ENCODE results near the gene PLEKHM3.

- TF ChIP-seq EZH2 (IDR thresholded peaks at IDR 0.05) (no peak), CTCF (IDR thresholded peaks at IDR 0.05) (no peak), EZH2phosphoT487 (IDR thresholded peaks at IDR 0.05) (no peak)
Observed at GRCh38 chr2:207996848-207997247, 28.5 kb downstream of the PLEKHM3 start.
